ENCODE measurements around the gene ST8SIA2. TPM values are rescaled to one million over a fixed set of nuclear protein-coding genes. Genes with fewer than 3 reads are reported as not detected.

The ST8SIA2 gene
- total and polyA plus RNA-seq, 10 of the 15 experiments (the other 5 are each of a cell fraction or from before 2014, with no cell fraction given): not detected

- 35% methylated on average over 5 of the region's 5 CpGs for WGBS (ENCODE audit: insufficient coverage, insufficient replicate concordance, low lambda C conversion rate, missing lambda C conversion rate)
- Histone ChIP-seq H2AFZ (ENCODE audit: control insufficient read depth, low read depth, low read length) (no peak overlapping the region), H3K9ac (ENCODE audit: control insufficient read depth, insufficient read depth, low read length) (no peak overlapping the region), H3K4me2 (ENCODE audit: control insufficient read depth, insufficient read depth) (no peak overlapping the region), H4K20me1 (ENCODE audit: control insufficient read depth, insufficient read depth) (no peaks in the 10 kb centered on the region), H3K9me3 (replicated peaks; ENCODE audit: control insufficient read depth, insufficient read depth, low read length) (no peaks in the 10 kb centered on the region), H3K36me3 (ENCODE audit: control insufficient read depth in 2 of 2, insufficient read depth in 2 of 2, low read length in 1 of 2) (no peaks in the 10 kb centered on the region), H3K27me3 (replicated peaks in 1 of 2; ENCODE audit: control insufficient read depth in 2 of 2, insufficient read depth in 2 of 2, low read length in 1 of 2) (peaks cover 0 to 3% of the 10 kb centered on the region in 2 experiments; a peak in 2 of 4 replicates), H3K27ac (ENCODE audit: control insufficient read depth, insufficient read depth) (no peak overlapping the region), H3K79me2 (ENCODE audit: control insufficient read depth, insufficient read depth, low read length) (no peaks in the 10 kb centered on the region), H3K4me1 (ENCODE audit: control insufficient read depth, insufficient read depth, low read length) (no peaks in the 10 kb centered on the region), H3K4me3 (no peak overlapping the region)
- intact Hi-C loops (cut with micrococcal nuclease; ENCODE audit: unreplicated experiment): no loop called here
- DNase-seq (ENCODE audit: low read depth, low spot score) (no peak), ATAC-seq (no peak), FAIRE-seq (no peak)
- BruUV-seq (replicated peaks): no TSS peak
- ChIA-PET SMC1A (ENCODE audit: uncharacterized antibody, unreplicated experiment) (no interaction called here), CTCF (no interaction called here), RAD21 (ENCODE audit: unreplicated experiment) (no interaction called here), POLR2A (no interaction called here)
- no peak for TF ChIP-seq CHD4 (IDR thresholded peaks at IDR 0.05)
- TF ChIP-seq ATF3 (IDR thresholded peaks at IDR 0.05; ENCODE audit: borderline replicate concordance, extremely low read depth, low read depth, low read length): no peak
- TF ChIP-seq KDM1A (IDR thresholded peaks at IDR 0.05; ENCODE audit: borderline replicate concordance): no peak
- no peak for TF ChIP-seq WRNIP1 (IDR thresholded peaks at IDR 0.05; ENCODE audit: borderline replicate concordance, low read depth, low read length)
- no peak for TF ChIP-seq IRF3 (IDR thresholded peaks at IDR 0.05)
- TF ChIP-seq E2F8 (IDR thresholded peaks at IDR 0.05; ENCODE audit: low read depth, partially characterized antibody): no peak
- no peak for TF ChIP-seq NR2C1 (IDR thresholded peaks at IDR 0.05)
- TF ChIP-seq MYC (IDR thresholded peaks at IDR 0.05; ENCODE audit: insufficient read depth, insufficient read length, insufficient replicate concordance, low read length, severe bottlenecking): no peak
- no peak for TF ChIP-seq TARDBP (IDR thresholded peaks at IDR 0.05; ENCODE audit: borderline replicate concordance)
- TF ChIP-seq CREM (IDR thresholded peaks at IDR 0.05; ENCODE audit: low read depth): no peak
- no peak for TF ChIP-seq RCOR1 (conservative IDR thresholded peaks at IDR 0.05; ENCODE audit: low read depth, low read length)
- TF ChIP-seq KLF5 (IDR thresholded peaks at IDR 0.05; ENCODE audit: partially characterized antibody): no peak
- TF ChIP-seq ELK1 (IDR thresholded peaks at IDR 0.05; ENCODE audit: low read depth, low read length): no peak
- no peak for TF ChIP-seq IRF5 (IDR thresholded peaks at IDR 0.05; ENCODE audit: borderline replicate concordance)
- TF ChIP-seq ESRRA (IDR thresholded peaks at IDR 0.05; ENCODE audit: low read length): no peak
- TF ChIP-seq HDAC6 (IDR thresholded peaks at IDR 0.05; ENCODE audit: unreplicated experiment): no peak
- no peak for TF ChIP-seq PBX3 (IDR thresholded peaks at IDR 0.05; ENCODE audit: insufficient replicate concordance, low read depth, low read length)
- in situ Hi-C loops (cut with MboI): no loop called here
Observed at GRCh38 chr15:92409006-92409405, 15.3 kb downstream of the ST8SIA2 start.
